GM18498 (cell line): ENCODE results near the gene TMBIM1.
"Not testable (repeated sequence)": the region's sequence is repeated elsewhere in the genome, so short reads cannot be mapped to it uniquely, and the experiment has no call there.

Source experiments
- ATAC-seq: cut with Tn5 transposase; IDR thresholded peaks from one replicate; pipeline ENCODE4 v1.9.1; 2021; ENCODE audit warnings: mild to moderate bottlenecking, moderate library complexity; ENCODE audit not compliant: unreplicated experiment

The TMBIM1 gene

DNA sequence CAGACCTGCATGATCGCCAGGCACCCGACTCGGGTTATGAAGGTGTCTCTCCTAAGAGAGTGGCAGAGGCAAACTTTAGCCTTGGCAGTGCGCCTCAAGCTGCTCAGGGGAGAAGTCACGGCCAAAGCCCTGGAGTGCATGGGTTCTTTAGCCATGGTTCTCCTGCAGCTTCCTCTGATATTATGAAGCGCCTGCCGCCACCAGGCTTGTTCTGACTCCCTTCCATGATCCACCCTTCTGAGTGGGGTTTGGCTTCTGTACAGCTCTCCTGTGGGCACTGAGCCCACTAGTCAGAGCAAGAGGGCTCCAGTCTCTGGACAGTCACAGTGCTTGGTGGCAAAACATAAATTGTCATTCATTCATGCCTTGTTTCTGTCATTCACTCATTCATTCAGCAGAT, 25.9 kb upstream of the TMBIM1 start:
- ATAC-seq = no peak

- ATAC-seq = no peak
These were observed 25.5 kb upstream of the TMBIM1 start for GRCh38 chr2:218317835-218318234.

GRCh38 chr2:218317303-218317630, 25.0 kb upstream of the TMBIM1 start:
- ATAC-seq = no peak

DNA sequence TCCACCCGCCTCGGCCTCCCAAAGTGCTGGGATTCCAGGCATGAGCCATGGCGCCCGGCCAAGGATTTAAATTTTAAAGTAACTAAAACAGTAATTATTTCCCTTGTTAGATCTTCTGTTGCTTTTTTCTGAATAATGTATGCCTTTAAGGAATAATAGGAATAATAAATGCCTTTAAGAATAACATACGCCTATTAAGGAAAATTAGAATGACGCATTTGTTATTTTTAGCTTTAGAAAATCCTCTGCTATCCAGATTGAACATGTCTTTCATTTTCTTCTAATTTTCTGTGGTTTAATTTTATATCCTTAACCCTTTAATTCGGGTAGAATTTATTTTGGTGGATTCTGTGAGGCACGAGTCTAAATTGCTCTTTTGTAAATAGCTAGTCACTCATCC, 23.1 kb upstream of the TMBIM1 start:
- no peak for ATAC-seq

DNA sequence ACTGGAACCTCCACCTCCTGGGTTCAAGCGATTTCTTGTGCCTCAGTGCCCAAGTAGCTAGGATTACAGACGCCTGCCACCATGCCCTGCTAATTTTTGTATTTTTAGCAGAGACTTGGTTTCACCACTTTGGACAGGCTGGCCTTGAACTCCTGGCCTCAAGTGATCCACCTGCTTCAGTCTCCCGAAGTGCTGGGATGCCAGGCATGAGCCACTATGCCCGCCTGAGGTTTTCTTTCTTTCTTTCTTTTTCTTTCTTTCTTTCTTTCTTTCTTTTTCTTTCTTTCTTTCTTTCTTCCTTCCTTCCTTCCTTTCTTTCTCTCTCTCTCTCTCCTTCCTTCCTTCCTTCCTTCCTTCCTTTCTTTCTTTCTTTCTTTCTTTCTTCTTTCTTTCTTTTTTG, 22.5 kb upstream of the TMBIM1 start:
- not testable (repeated sequence) for ATAC-seq

- no peak for ATAC-seq
These were observed 21.1 kb upstream of the TMBIM1 start for GRCh38 chr2:218313356-218313755.

GRCh38 chr2:218312267-218312756, 20.0 kb upstream of the TMBIM1 start:
- ATAC-seq = no peak

DNA sequence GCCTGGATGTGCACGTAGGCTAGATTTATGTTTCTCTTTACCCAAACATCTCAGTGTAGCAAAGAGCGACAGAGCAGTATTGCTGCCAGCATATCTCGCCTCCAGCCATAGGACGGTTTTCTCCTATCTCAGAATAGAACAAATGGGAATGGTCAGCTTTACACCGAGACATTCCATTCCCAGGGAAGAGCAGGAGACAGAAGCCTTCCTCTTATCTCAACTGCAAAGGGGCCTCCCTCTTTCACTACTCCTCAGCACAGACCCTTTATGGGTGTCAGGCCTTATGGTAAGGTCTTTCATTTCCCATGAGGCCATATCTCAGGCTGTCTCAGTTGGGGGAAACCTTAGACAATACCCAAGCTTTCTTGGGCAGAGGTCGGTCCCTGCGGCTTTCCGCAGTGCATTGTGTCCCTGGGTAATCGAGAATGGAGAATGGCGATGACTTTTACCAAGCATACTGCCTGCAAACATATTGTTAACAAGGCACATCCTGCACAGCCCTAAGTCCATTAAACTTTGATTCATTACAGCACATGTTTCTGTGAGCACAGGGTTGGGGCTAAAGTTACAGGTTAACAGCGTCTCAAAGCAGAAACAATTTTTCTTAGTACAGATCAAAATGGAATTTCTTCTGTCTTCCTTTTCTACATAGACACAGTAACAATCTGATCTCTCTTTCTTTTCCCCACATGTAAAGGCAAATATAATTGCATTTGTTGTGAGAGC, 19.4 kb upstream of the TMBIM1 start:
- ATAC-seq = not testable (repeated sequence)

- no peak for ATAC-seq
These were observed 18.7 kb upstream of the TMBIM1 start for GRCh38 chr2:218310853-218311540.

DNA sequence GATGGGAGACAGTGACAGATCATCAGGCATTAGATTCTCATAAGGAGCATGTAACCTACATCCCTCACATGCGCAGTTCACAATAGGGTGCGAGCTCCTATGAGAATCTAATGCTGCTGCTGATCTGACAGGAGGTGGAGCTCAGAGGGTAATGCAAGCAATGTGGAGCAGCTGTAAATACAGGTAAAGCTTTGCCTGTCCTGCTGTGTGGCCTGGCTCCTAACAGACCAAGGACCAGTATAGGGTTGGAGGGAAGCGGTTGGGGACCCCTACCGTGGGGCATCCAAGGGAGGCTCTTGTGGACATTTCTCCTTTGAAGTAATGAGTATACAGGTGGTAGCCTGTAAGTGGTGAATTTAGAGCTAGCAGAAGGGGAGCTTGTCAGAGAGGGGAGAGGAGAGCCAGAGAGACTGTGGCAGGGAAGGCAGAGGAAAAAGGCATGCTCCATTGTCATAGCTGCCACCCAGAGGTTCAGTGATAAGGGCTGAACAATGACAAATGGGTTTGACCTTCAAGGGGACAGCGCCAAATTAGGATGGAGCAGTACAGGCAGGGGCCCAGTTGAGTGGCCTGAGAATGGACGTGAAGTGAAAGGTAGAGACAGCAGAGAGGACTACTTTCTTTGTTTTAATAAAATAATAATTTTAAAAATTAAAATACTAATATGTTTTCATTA, 15.2 kb upstream of the TMBIM1 start:
- ATAC-seq = no peak

DNA sequence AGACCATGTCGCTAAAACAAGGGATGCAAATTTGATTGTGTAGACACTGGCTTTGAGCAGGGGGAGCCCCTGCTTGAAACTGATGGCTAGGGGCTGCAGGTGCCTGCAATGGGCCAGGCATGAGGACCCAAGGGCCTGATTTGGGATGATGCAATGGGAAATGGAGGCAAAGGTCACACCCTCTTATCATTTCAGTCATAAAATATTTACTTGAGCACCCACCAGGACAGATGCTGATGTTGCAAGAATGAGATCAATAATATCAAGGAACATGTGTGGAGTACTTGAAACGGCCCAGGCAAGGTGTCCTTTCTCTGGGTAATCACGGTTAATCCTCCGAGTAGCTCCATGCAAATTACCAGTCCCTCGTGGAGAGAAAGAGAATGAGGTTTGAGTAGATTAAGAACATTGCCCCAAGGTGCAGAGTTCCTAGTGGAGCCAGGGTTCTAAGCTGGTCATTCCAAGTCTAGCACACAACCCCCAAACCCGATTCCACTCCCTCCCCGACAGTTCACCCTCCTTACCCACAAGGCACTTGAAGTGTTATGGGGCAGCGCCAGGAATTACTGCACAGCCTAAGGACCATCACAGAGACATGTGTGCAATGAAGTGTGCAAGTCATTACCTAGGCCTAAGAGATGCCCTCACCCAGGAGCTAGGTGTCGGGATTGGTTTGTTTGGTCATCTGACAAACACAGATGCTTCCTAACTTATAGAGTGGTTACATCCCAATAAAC, 14.0 kb upstream of the TMBIM1 start:
- no peak for ATAC-seq

DNA sequence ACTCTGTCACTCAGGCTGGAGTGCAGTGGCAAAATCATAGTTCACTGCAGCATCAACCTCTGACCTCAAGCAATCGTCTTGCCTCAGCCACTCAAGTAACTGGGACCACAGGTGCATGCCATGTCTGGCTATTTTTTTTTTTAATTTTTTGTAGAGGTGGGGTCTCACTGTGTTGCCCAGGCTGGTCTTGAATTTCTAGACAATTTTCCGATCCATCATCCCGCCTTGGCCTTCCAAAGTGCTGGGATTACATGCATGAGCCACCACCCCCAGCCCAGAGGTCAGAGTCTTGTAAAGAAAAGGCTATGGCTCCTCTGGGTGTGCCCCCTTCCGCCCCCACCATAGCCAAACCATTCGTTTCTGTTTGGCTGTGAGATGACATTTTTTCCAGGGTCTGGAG, 13.1 kb upstream of the TMBIM1 start:
- ATAC-seq = no peak

GRCh38 chr2:218301176-218301819, 9.0 kb upstream of the TMBIM1 start:
- peak; percentile 72 for ATAC-seq

- ATAC-seq = no peak
These were observed 7.8 kb upstream of the TMBIM1 start for GRCh38 chr2:218300141-218300540.

DNA sequence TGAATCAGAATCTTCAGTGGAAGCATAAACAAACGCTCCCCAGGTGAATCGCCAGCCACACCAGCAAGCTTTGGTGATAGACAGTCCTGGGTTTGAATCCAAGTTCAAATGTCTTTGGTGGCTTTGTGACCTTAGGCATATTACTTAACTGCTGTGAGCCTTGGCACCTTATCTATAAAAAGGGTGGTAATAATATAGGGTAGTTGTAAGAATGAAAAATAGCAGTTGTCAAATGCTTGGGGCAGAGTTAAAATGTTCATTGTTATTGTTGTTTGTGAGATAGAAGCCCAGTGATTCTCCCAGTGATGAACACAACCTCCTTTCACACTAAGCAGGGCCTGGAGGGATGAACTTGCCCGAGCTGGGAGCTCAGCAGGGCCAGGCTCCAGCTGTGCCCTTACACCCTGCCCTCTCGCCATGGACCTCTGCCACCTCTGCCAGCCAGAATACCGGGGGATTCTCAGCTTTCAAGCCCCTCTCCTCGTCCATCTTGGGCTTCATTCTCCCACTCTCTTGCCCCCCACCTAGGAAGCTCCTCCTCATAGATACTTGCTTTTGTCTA, 6.1 kb upstream of the TMBIM1 start:
- no peak for ATAC-seq

DNA sequence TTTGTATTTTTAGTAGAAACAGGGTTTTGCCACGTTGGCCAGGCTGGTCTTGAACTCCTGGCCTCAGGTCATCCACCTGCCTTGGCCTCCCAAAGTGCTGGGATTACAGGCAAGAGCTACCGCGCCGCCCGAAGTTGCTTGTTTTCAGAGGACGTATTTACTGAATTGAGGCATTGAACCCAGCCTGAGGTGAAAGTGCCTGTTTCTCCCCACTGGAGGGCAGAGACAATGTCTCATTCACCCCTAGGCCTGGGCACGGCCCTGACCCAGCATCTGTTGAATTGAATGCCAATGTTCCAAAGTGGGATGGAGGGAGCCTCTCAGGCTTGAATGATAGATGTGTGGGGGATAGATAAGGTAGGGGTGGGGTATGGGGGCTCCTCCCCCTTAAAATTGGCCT, 4.5 kb upstream of the TMBIM1 start:
- no peak for ATAC-seq

GRCh38 chr2:218296200-218296599, 3.9 kb upstream of the TMBIM1 start:
- ATAC-seq = no peak

GRCh38 chr2:218295029-218295428, 2.7 kb upstream of the TMBIM1 start:
- no peak for ATAC-seq

- no peak for ATAC-seq
These were observed 2.2 kb upstream of the TMBIM1 start for GRCh38 chr2:218294430-218295022.
